ENCODE data around the gene RPS15A.
"Not testable (repeated sequence)": the region's sequence is repeated elsewhere in the genome, so short reads cannot be mapped to it uniquely, and the experiment has no call there.

Gene RPS15A

GRCh38 chr16:18796377-18796776 lies 6.2 kb upstream of the RPS15A start:
- DNase-seq: no peak

GRCh38 chr16:18792836-18793433 lies 2.8 kb upstream of the RPS15A start:
- DNase-seq: no peak

GRCh38 chr16:18789515-18789849 lies 652 bp downstream of the RPS15A start:
- DNase-seq: no peak

GRCh38 chr16:18788828-18789514 lies 1.2 kb downstream of the RPS15A start:
- DNase-seq: no peak

GRCh38 chr16:18784917-18785623 lies 5.1 kb downstream of the RPS15A start:
- DNase-seq: no peak

- no peak for DNase-seq
Measured at GRCh38 chr16:18783430-18784341, 6.4 kb downstream of the RPS15A start.

GRCh38 chr16:18782697-18783429 lies 7.3 kb downstream of the RPS15A start:
- no peak for DNase-seq

- DNase-seq: not testable (repeated sequence)
Measured at GRCh38 chr16:18781232-18781631, 8.9 kb downstream of the RPS15A start.

- DNase-seq: not testable (repeated sequence)
Measured at GRCh38 chr16:18780460-18781026, 9.6 kb downstream of the RPS15A start.

GRCh38 chr16:18777664-18778063 lies 12.5 kb downstream of the RPS15A start:
- DNase-seq: not testable (repeated sequence)

- DNase-seq: not testable (repeated sequence)
Measured at GRCh38 chr16:18776334-18776733, 13.8 kb downstream of the RPS15A start.

- DNase-seq: not testable (repeated sequence)
Measured at GRCh38 chr16:18774651-18775050, 15.5 kb downstream of the RPS15A start.

- DNase-seq: not testable (repeated sequence)
Measured at GRCh38 chr16:18772171-18772570, 18.0 kb downstream of the RPS15A start.

- not testable (repeated sequence) for DNase-seq
Measured at GRCh38 chr16:18770336-18770962, 19.7 kb downstream of the RPS15A start.

- DNase-seq: not testable (repeated sequence)
Measured at GRCh38 chr16:18767217-18767616, 22.9 kb downstream of the RPS15A start.

GRCh38 chr16:18762713-18763112 lies 27.4 kb downstream of the RPS15A start:
- DNase-seq: not testable (repeated sequence)

GRCh38 chr16:18759598-18760520 lies 30.3 kb downstream of the RPS15A start:
- DNase-seq: not testable (repeated sequence)

- not testable (repeated sequence) for DNase-seq
Measured at GRCh38 chr16:18757960-18758660, 32.0 kb downstream of the RPS15A start.

- not testable (repeated sequence) for DNase-seq
Measured at GRCh38 chr16:18756639-18757038, 33.5 kb downstream of the RPS15A start.
